HG03039 (cell line): Measurements from ENCODE around the gene CLSTN3.

Source experiments
- ATAC-seq: cut with Tn5 transposase; IDR thresholded peaks from one replicate; pipeline ENCODE4 v1.9.1; 2021; ENCODE audit warnings: mild to moderate bottlenecking, moderate library complexity; ENCODE audit not compliant: unreplicated experiment

CLSTN3 gene

GRCh38 chr12:7146906-7147305, 16.7 kb downstream of the CLSTN3 start:
- ATAC-seq: no peak

GRCh38 chr12:7150356-7150755, 20.2 kb downstream of the CLSTN3 start:
- ATAC-seq: no peak

DNA sequence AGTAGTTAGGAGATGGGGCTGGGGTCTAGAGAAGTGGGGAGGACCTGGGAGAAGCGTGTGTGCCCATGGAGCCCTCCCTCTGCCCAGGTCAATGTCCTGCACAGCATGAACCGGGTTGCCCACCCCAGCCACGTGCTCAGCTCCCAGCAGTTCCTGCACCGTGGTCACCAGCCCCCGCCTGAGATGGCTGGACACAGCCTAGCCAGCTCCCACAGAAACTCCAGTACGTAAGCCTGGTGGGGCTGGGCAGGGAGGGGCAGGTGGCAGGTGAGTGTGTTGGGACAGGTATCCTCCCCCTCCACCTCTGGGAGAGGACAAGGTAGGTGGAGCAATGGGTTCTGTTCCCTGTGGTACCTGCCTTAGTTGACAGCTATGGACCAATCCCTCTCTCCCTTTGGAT, 20.7 kb downstream of the CLSTN3 start:
- no peak for ATAC-seq

DNA sequence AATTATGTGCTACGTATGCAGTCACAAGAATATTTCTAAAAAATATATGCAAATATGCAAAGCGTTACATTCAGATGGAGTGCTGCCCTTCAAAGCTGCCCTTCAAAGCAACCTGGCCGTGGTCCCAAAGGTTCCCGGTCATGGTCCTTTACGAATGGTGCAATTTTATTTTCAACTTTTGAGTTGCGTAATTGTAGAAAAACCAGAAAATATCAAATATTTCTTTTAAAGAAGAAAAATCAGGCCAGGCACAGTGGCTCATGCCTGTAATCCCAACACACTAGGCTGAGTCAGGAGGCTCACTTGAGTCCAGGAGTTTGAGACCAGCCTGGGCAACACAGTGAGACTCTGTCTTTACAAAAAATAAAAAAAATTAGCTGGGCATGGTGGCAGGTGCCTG, 21.4 kb downstream of the CLSTN3 start:
- no peak for ATAC-seq

- ATAC-seq: no peak
Measured at GRCh38 chr12:7152818-7153217, 22.6 kb downstream of the CLSTN3 start.

- ATAC-seq: no peak
Measured at GRCh38 chr12:7154042-7154441, 23.9 kb downstream of the CLSTN3 start.

- no peak for ATAC-seq
Measured at GRCh38 chr12:7154901-7155470, 24.8 kb downstream of the CLSTN3 start.

DNA sequence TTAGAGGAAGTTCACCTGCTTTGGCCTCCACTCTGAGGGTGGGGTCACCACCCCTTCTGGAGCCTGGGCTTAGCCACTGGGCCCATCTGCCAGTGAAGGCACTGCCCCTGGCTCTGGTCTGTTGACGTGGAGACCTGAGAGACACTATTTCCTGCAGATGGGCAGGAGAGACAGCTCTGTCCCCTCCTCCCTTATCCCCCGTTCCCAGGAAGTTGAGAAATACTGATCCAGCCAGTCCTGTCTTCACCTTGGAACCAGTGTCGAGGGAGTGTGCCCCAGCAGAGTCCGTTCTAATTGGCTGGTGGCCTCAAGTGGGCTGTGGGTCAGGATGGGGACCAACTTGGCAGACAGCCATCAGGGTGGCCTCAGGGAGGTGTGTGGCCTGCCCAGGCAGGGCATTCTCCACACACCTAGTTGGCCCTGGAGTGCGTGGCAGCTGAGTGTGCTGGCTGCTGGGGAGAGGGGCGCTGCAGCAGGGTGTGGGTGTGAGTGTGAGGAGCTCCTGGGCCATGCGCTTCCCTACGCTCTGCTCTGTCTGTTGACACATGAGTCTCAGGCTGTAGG, 25.4 kb downstream of the CLSTN3 start:
- ATAC-seq: no peak

- ATAC-seq: no peak
Measured at GRCh38 chr12:7156259-7157197, 26.4 kb downstream of the CLSTN3 start.

DNA sequence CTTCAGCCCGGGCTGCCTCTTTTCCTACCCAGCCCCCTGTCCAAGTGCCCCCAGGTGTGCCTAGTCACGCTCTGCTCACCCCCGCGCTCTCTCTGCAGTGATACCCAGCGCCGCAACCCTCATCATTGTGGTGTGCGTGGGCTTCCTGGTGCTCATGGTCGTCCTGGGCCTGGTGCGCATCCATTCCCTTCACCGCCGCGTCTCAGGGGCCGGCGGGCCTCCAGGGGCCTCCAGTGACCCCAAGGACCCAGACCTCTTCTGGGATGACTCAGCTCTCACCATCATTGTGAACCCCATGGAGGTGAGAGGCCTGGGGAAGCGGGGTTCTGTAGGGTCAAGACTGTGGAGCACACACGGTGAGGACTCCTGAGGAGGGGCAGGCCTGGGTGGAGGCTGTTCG, 27.2 kb downstream of the CLSTN3 start:
- no peak for ATAC-seq

DNA sequence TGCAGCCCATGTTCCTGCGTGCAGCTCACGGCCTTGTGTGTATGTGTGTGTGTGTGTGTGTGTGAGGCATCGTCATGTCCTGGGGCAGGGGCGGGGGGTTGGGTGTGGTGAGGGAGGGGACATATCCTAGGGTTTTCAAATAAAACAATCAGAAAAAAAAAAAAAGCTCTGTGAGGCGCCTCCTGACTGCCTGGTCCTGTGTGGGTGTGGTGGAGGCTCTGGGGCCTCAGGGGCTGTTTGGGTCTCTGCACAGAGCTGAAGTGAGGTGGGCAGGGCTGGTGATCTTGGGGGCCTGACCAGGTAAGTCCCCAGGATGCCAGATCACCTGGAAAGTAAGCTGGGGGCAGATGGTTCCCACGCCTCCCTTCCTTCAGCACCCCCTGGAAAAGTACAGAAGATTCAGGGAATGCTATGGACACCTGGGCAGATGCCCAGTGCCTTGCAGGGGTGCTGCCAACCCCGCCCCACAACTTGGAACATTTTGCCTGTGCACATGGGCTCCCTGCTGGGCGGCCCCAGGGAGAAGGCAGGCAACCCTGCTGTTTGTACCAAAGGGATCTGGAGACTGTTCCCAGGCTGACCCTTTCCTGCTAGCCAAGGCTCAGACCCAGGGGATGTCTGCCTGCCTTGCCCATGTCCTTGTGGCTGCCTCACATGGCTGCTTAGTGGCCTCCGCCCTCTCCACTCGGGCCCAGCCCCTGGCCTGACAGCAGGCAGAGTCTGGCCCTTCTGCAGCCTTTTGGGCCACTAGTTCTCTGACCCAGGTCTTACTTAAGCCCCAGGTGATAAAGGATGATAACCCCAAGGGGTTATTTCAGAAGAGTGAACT, 28.8 kb downstream of the CLSTN3 start:
- ATAC-seq: no peak

DNA sequence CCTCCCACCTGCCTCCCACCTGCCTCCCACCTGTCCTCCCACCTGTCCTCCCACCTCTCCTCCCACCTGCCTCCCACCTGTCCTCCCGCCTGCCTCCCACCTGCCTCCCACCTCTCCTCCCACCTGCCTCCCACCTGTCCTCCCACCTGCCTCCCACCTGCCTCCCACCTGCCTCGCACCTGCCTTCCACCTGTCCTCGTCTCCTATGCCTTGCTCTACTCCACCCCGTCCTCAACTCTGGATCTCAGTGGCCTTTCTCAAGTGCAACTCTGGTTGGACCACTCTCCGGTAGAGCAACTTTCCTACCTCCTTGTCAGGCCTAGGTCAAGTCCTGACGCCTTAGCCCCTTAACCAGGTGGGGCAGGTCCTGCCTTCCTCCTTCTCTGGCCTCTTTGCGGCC, 30.0 kb downstream of the CLSTN3 start:
- no peak for ATAC-seq

DNA sequence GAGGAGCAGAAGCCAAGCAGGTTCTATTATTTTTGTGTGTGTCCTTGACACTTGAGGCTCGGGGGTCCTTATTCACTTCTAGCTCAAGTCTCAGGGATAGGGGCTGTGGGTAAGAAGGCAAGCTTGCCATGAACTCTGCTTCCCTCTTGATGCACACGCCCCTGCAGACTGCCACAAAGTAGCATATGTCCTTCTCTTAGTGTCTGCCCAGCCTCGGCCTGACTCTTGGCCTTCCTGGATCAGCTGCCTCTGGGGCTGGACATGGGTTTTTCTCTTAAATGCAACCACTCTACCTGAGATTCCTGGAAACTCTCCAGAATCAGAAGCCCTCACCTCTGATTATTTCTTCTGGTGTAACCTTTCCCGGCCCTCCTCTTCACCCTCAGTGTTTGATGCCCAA, 31.2 kb downstream of the CLSTN3 start:
- ATAC-seq: no peak

GRCh38 chr12:7161811-7162210, 31.6 kb downstream of the CLSTN3 start:
- no peak for ATAC-seq

DNA sequence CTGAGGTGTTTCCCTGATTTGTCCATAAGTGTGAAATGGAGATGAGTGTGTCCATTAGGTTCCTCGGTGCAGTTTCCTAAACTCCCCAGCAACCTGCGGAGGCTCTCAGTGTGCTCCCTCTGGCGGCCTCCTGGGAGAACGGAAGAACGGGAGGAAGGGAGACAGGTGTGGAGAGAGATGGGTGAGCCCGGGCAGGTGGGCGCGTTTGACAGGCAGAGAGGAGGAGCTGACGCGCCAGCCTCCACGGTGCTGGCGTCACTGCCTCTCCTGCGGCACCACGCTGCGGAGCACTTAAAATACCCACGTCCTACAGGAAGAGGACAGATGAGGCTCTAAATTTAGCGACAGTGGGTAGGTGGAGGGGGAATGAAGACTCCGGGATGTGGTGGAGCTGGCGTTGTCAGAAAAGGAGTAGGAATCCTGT, 32.5 kb downstream of the CLSTN3 start:
- no peak for ATAC-seq

DNA sequence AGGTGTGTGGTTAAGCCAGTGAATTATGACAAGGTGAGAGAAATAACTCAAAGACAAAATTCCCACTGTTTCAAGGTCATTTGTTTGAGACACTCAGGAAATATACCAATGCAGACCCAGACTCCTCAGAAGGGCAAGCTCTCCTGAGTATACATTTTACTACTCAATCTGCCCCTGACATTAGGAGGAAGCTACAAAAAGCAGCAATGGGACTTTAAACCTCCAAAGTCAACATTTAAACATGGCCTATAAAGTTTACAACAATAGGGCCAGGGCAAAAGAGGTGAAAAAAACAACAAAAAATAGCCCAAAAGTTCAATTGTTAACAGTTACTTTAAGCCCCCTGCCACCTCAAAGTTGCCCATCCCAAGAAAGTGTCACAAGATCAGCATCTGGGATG, 39.8 kb downstream of the CLSTN3 start:
- ATAC-seq: no peak

- ATAC-seq: no peak
Measured at GRCh38 chr12:7171854-7172253, 41.7 kb downstream of the CLSTN3 start.

GRCh38 chr12:7175493-7175892, 45.3 kb downstream of the CLSTN3 start:
- ATAC-seq: no peak

GRCh38 chr12:7176595-7176994, 46.4 kb downstream of the CLSTN3 start:
- no peak for ATAC-seq

GRCh38 chr12:7178481-7178880, 48.3 kb downstream of the CLSTN3 start:
- no peak for ATAC-seq

- no peak for ATAC-seq
Measured at GRCh38 chr12:7180685-7181084, 50.5 kb downstream of the CLSTN3 start.
